ENCODE measurements around the gene MCCD1.
"Not testable (repeated sequence)": the region's sequence is repeated elsewhere in the genome, so short reads cannot be mapped to it uniquely, and the experiment has no call there.

The MCCD1 gene, protein sequence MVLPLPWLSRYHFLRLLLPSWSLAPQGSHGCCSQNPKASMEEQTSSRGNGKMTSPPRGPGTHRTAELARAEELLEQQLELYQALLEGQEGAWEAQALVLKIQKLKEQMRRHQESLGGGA

DNA sequence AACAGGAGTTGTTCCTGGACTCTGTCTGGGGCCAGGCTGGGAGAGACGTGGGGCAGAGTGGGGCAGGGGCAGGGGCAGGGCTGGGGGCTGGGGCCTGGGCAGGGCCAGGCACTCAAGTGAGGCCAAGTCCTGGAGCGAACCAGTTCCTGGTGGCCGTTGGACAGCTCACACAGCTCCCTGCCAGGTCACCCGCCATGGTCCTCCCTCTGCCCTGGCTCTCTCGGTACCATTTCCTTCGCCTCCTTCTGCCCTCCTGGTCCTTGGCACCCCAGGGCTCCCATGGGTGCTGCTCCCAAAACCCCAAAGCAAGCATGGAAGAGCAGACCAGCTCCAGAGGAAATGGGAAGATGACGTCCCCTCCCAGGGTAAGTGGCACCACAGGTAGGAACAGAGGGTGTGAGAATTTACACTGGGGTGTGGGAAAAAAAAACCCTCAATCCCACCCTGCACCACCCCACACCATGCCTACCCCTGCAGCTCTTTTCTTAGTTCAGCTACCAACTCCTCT lies at the start of gene MCCD1:
TSS of gene MCCD1 (plus strand) at position 142 of the 508 bp plus-strand sequence. CDS start at position 195, 53 bp downstream.
- no peak for DNase-seq

GRCh38 chr6:31479151-31479932 lies 49.4 kb upstream of the MCCD1 start:
- no peak for DNase-seq

DNA sequence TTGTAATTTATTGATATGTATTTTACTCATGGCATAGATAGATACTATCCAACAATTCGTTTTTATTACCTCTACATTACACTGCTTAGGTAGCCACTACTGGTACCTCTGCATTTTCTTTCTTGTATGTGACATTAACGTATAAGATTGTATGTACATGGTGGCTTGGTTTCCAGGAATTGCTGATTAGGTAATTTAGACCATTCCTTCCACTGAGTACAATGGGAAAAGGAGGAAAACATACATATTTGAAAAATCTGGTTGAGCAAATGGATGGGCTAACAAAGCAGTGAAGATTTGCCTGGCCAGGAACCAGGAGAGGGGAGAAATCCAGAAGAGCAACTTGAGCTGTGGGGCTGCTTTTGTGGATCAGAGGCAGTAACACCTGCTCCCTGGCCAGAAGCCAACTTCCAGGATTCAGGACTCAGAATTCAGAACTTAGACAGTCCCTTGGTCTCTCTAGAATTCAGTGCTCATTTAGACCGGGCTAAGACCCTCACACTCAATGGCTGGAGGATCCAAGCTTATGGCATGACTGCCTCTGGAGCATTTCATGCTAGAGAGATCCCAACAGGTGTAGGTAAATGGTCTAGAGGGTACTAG lies 48.7 kb upstream of the MCCD1 start:
- DNase-seq: no peak

DNA sequence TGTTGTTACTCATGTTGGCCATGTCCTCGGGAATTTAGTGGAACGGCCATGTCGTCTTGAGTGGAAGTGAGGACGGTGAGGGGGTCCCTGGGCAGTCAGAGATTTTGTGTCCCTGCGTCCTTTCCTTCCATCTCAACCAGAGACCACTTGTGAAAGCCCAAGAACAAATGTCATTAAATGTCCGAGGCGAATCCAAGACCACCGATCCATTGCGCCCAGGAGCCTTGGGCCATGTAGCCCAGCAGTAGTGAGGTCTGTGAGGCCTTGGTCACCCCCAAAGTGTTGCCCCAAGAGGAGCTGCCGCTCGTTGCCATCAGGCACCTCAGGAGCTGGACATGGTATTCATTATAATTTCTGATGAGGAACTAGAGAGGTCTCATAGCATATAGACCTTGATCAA lies 48.2 kb upstream of the MCCD1 start:
- DNase-seq: no peak

DNA sequence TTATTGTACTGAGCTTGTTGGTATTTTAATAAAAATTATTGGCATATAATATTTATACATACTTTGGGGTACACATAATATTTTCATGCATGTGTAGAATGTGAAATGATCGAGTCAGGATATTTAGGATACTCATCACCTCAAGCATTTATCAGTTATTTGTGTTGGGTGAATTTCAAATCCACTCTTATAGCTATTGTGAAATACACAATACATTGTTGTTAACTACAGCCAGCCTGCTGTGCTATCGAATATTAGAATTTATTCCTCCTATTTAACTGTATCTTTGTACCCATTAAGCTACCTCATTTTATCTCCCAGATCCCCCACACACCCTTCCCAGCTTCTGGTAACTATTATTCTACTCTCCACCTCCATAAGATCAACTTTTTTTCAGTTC lies 45.4 kb upstream of the MCCD1 start:
- no peak for DNase-seq

- DNase-seq: no peak
Observed at GRCh38 chr6:31485055-31485454, 43.7 kb upstream of the MCCD1 start.

- not testable (repeated sequence) for DNase-seq
Observed at GRCh38 chr6:31486065-31486837, 42.5 kb upstream of the MCCD1 start.

- not testable (repeated sequence) for DNase-seq
Observed at GRCh38 chr6:31487674-31488073, 41.1 kb upstream of the MCCD1 start.

DNA sequence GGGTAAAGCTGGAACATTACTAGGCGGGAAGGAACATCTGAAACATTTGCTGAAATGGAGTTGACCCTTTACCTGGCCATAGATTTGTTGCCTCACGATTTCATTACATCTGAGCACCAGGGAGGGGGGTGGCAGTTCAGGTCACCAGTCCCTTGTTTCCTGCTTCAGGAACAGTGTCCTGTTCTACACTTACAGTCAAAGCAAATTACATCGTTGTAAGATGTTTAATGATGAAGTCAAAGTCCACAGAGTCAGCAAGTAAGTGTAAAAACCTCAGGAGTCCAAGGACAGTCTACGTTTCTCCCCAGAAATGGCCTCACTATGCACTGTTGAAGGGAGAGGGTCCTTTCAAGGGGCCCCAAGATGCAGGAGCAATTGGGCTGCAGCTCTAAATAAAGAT lies 39.7 kb upstream of the MCCD1 start:
- DNase-seq: no peak

- DNase-seq: no peak
Observed at GRCh38 chr6:31490115-31490873, 38.5 kb upstream of the MCCD1 start.

DNA sequence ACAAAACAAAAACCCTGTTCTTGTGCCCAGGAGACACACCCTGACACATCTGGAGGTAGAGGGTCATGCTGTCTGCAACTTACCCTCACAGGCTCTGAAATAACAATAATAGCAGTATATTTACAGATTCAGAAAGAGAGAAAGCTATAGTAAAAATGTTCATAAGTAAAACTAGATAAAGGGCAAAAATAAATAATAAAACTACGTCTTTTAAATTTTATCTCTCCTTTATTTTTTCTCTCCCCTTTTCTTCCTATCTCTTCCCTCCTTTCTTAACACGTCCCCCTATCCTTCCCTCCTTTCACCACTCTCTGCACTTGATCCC lies 35.2 kb upstream of the MCCD1 start:
- not testable (repeated sequence) for DNase-seq

DNA sequence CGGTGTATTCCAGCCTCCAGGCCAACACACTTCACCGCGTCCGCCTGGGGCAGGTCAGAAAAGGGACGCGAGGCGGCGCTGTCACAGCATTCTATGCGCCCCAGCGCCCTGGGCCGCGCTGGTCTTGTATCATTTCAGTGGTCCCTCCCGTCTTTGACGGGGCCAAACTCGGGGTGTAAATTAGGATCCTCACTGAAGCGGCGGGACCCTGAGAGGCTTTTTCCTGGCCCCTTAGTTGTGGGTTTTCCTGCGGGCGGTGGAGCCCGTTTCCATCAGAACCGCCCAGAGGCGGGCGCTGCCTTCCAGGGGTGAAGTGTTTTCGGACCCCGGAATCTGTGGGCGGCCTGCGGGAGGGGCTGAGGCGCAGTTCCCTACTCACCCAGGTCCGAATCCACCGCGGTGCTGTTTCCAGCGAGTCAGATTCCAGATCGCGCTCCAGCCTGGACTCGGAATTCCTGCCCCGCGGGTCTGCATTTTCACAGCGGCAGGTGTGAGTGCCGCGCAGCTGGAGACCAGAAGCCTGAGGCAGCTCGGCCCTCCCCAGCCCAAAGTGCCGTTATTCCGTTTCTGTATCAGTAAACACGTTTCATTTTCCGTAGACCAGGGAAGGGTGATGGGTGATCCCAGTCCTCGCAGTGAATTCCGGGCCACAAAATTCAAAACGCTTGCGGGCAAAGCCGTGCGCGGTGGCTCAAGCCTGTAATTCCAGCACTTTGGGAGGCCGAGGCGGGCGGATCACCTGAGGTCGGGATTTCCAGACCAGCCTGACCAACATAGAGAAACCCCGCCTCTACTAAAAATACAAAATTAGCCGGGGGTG lies 34.7 kb upstream of the MCCD1 start:
- peak; percentile 78 for DNase-seq

DNA sequence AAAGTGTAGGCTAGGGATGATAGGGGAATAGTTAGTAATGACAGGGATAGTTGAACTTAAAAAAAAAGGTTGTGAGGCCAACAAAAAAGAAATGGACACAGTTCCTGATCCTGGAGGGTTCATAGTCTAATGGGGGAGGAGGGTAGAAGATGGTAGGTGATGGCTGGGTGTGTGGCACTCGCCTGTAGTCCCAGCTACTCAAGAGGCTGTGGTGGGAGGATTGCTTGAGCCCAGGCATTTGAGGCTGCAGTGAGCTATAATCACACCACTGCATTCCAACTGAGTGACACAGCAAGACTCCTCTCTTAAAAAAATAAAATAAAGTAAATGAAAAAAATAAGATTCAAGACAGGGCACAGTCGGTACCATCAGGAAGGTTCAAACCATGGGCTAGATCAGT lies 33.2 kb upstream of the MCCD1 start:
- no peak for DNase-seq

DNA sequence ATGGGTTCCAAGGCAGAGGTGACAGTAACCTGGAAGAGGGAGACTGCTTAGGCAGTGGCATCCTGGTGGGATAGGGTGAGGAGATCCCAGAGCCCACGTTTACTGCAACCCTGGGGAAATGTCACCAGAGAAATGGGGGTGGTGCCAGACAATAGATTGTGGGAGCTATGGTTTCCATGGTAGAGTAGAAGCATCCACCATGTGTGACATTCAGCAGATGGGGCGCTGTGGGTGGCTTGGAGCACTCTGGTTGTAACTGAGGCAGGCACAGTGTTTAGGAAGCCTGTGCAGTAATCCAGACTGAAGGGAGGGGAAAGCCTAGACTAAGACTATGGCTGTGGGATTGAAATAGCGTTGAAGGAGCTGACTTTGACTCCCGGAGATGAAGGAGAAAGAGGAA lies 31.9 kb upstream of the MCCD1 start:
- not testable (repeated sequence) for DNase-seq

DNA sequence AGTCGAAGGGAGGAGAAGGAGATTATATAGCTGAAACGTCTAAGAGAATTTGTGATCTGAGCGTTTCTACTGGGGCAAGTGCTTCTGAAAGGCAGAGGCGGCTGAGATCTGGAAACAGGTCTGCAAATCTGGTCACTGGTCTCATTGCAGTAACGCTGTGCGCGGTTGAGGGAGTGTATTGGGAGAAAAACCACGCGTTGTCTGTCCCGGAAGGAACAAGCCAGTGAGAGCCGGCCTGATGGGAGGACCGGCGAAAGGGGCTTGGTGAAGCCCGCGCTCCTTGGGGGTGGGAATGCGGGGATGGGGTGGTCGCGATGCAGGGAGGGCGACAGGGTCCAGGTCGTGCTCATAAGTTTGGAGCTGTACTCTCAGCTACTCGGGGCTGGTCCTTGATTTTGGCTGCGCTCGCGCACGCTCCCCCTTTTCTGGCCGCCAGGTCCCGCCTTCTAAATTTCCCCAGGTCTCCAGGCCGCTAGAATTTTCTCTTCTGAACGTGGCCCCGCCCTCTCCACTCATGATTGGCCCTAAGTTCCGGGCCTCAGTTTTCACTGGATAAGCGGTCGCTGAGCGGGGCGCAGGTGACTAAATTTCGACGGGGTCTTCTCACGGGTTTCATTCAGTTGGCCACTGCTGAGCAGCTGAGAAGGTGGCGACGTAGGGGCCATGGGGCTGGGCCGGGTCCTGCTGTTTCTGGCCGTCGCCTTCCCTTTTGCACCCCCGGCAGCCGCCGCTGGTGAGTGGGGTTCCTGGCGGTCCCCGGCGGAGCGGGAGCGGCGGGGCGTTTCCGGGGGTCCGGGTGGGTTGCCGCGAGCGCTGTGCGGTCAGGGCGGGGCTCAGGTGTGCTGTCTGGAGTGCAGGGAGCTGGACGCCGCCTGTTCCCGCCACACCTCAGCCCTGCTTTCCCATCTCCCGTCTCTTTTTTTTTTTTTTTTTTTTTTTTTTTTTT lies 31.0 kb upstream of the MCCD1 start, which contains the start of gene MICB:
TSS of gene MICB (plus strand) at position 615 of the 946 bp plus-strand sequence. CDS start at position 664, 49 bp downstream.
- peak; percentile 89 for DNase-seq

DNA sequence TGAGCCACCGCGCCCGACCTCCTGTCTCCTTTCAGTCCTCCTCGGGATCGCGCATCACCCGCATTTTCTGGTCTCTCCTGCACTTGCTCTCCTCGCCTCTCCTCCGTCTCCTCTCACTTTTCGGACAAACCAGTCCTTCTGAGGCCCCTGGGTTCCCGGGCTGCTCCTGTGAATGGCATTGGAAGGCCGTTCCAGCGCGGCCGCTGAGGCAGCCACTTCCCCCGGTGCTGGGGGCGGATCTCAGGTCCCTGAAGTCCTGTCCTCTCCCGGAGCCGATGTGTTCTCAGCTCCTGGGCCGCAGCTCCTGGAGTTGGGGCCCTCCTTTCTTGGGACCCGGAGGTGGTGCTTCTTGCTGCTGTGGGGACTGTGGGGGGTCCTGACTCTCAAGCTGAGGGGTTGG lies 30.0 kb upstream of the MCCD1 start:
- no peak for DNase-seq

- not testable (repeated sequence) for DNase-seq
Observed at GRCh38 chr6:31499648-31500047, 29.1 kb upstream of the MCCD1 start.

DNA sequence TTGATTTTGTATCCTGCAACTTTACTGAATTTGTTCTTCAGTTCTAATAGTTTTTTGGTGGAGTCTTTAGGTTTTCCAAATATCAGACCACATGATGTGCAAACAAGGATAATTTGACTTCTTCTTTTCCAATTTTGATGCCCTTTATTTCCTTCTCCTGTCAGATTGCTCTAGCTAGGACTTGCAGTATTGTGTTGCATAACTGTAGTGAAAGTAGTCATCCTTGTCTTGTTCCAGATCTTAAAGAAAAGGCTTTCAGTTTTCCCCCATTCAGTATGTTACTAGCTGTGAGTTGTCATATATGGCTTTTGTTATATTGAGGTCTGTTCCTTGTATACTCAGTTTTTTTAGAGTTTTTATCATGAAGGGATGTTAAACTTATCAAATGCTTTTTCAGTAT lies 26.2 kb upstream of the MCCD1 start:
- DNase-seq: no peak

DNA sequence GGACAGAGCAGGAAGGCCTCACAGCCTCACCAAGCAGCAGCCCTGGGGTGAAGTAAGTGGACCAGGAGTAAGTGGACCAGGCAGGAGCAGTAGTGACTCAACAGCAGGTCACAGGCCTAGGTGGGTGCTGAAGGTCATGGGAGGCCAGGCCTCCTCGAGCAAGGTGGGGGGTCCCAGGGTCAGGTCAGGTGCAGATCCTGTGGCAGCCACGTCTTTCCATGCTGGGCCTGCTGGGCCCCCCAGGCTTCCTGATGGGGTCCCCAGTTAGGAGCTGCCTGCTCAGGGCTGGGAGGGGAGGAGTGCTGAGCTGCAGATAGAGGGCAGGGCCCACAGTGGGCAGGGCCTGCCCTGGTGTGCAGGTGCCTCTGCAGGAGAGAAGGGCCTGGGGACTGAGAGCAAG lies 19.7 kb upstream of the MCCD1 start:
- DNase-seq: not testable (repeated sequence)

DNA sequence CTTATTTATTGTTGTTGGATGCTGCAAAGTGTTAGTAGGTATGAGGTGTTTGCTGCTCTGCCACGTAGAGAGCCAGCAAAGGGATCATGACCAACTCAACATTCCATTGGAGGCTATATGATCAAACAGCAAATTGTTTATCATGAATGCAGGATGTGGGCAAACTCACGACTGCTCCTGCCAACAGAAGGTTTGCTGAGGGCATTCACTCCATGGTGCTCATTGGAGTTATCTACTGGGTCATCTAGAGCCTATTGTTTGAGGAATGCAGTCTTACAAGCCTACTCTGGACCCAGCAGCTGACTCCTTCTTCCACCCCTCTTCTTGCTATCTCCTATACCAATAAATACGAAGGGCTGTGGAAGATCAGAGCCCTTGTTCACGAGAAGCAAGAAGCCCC lies 18.8 kb upstream of the MCCD1 start:
- no peak for DNase-seq
